Epidermal melanocyte (primary cell): ENCODE measurements around the gene VAMP5.
"Not testable (repeated sequence)": the region's sequence is repeated elsewhere in the genome, so short reads cannot be mapped to it uniquely, and the experiment has no call there.

Source experiments
- DNase-seq: peaks from one replicate; pipeline ENCODE4 v3.0.0; 2011; ENCODE audit warnings: low spot score; ENCODE audit not compliant: insufficient read length

The VAMP5 gene, protein sequence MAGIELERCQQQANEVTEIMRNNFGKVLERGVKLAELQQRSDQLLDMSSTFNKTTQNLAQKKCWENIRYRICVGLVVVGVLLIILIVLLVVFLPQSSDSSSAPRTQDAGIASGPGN

DNA sequence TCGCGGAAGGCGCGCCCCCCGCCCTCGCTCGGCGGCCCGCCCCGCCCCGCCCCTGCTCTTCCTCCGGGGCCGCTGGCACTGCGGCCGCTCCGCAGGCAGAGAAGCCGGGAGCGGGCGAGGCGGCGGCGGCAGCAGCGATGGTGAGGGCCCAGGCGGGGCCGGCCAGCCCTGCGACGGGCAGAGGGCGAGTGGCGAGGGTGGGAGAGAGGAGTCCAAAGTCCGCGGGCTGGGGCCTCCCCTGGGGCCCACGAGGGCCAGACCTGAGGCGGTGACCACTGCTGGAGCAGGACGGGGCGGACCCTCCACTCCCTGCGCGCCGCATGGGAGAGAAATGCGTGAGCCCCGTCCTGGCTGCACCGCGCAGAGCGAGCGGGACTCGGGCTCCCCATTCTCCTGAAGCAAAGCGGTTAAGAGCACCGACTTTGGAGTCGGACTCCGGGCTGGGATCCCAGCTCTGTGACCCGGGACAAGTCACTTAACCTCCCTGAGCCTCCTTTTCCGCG, at the start of gene VAMP5:
VAMP5 (plus strand) TSS at position 78 of the 503 bp plus-strand sequence; CDS start at position 138, 60 bp downstream.
- no peak for DNase-seq

DNA sequence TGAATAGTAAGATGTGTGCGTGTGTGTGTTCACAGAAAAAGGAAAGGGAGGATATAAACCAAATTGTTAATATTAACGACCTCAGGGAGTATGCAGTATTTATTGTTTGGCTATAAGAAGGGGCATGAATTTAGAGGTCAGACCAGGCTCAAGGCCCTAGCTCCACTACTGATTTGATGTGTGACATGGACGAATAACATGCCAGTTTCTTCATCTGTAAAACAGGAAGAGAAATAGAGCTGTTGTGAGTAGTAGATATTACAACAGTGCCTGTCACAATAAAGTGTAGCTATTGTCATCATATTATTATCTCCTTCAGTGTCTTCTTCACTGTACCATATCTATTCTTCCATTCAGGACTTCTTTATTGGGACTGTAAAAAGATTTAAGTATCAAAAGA, 49.4 kb upstream of the VAMP5 start:
- no peak for DNase-seq

DNA sequence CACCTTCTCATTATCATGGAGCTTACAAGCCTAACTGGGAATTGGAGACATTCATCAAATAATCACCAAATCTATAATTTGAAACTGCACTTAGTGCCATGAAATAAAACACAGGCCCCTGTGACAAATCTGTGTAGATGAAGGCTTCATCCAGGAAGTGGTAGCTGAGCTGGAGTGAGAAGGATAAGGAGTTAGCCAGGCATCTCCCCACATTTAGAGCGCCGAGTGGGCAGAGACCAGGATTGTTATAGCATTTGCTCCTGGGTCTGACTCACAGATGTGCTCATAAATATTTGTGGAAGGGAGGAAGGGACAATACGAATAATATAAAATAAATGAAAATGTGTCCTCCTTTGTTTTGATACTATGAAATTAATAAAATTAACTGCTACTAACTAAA, 47.8 kb upstream of the VAMP5 start:
- no peak for DNase-seq

DNA sequence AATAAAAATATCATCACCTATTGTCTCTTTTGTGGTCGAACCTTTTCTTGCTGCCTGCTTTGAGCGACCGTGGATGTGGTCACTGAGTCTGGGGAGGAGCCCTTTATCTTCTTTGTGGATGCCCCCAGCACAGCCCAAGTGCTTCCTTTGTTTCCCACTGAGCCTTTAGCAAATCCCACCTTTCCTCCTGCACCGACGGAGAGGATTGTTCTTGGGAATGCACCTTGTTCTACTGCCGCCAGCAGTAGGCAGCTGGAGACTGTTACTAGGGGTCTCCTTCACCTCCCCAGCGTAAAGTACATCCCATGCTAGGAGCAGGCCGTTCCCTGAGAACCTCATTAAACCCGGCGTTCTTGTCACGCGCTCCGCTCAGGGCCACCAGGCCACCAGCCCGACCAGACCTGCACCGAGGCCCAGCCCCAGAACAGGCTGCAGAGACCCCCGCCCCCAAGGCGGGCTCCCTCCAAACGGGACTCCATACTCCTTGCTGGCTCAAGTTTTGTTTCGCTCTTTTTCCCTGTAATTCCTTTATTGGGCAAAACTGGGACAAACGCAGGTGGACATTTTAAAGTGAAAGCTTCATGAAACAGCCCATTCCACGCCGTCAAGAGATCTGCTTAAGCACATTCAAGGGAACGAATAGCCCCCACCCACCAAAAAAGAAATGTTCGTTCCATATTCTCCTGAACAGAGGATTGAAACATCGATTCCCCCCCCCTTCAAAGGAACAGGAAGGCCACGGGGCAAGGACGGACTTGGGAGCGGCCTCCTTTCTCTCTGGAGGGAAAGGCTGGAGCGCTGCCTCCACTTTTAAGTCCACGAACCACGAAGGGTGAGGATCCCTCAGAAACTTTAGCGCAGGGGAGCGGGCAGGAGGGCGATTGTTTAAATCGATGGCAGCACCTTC, 46.4 kb upstream of the VAMP5 start:
- no peak for DNase-seq

DNA sequence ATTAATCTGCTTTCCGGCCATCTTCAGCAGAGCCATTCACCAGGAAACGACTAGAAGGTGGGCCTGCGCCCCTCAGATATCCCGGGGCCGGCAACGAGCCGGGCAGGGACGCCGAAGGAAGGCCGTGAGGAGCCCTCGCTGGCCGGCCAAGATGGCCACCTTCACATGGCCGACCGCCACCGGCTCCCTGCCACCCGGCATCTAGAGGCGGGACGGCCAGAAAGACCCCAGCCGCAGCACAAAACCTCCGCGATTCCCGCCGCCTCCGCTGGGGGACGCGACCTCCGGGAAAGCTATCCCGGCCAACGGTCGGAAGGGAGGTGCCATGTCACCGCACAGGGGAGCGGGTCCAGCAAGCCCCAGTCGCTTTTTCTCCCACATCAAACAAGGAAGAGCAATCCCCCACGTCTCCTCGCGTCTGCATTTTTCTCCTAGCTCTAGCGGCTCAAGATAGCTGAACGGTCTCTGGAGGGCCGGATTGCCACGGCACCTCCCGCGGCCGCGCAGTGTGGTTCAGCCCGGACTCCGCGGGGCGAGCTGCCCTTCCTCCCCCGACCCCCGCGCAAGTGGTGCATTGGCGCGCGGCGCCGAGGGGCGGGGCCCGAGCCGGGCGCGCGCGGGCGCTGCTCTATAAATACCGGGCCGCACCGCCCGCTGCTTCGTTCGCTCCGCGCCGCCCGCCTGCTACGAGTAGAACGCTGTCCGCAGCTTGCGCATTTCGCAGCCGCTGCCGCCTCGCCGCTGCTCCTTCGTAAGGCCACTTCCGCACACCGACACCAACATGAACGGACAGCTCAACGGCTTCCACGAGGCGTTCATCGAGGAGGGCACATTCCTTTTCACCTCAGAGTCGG, 45.5 kb upstream of the VAMP5 start, which contains the start of gene MAT2A:
MAT2A (plus strand) TSS at position 662 of the 854 bp plus-strand sequence; CDS start at position 782, 120 bp downstream.
- DNase-seq = peak; percentile 70

DNA sequence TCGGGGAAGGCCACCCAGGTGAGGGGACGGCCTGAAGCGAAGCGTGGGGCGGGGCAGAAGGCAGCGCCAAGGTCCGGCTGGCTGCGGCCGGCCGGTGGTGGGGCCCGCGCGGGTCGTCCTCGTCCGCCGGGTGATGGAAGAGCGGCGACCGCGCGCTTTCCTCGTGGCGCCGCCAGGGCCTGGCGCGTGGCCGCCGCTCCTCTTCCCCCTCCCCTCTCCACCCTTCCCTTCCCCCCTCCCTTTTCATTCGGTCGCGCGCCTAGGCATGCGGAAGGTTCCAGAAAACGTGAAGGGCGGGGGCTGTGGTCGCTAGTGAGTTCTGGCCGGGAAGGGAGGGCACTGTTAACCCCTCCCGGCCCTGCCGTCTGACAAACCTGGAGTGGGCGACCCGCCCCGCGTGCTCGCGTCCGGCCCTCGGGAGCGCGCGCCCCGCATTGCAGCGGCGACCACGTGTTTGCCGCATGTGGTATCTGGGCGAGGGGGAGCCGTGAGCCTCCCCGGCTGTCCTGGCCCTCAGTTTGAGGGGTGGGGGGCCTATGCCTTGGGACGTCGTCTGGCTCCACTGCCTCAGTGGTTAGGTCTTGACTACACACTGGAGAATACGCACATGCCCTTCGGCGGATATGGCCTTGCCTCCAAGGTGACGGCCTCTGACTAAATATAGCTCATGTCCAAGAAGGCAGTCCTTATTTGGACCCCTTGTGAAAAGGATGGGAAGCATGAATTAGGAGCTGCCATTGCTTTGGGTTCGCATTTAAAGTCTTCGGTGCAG, 44.7 kb upstream of the VAMP5 start:
- no peak for DNase-seq

DNA sequence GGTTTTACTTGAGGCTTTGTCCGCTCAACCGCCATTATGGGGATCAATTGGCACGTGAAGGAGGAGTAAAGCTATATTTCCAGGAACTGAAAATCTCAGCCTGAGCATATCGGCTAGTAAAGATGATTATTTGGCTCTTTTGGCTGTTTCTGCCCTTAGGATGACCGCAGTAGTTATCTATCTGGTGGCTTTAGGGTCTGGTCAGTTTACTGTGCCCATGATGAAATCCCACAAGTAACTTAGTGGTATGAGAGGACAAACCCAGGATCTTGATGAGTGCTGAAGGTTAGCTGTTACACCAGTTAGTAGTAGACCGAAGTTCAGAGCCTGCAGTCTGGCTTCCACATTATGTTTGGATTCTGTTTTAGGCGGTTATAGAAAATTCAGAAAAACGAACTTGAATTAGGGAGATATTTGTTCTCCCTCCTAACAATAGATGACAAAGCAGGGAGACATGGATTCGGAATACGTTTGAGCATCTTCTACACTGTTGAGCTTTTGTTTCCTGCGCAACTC, 44.0 kb upstream of the VAMP5 start:
- DNase-seq = no peak

DNA sequence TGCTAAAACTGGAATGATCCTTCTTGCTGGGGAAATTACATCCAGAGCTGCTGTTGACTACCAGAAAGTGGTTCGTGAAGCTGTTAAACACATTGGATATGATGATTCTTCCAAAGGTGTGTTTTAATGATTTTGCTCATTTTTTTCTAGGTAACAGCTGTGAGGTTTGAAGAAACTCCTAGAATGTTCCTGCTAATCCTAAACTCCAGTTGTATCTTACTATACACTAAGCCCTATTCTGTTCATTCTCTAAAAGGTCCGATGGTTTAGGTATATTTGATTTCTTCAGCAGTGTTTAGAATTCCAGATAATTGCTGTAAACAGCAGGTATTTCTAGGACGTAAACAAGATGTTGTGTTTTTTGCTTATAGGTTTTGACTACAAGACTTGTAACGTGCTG, 43.0 kb upstream of the VAMP5 start:
- DNase-seq = no peak

DNA sequence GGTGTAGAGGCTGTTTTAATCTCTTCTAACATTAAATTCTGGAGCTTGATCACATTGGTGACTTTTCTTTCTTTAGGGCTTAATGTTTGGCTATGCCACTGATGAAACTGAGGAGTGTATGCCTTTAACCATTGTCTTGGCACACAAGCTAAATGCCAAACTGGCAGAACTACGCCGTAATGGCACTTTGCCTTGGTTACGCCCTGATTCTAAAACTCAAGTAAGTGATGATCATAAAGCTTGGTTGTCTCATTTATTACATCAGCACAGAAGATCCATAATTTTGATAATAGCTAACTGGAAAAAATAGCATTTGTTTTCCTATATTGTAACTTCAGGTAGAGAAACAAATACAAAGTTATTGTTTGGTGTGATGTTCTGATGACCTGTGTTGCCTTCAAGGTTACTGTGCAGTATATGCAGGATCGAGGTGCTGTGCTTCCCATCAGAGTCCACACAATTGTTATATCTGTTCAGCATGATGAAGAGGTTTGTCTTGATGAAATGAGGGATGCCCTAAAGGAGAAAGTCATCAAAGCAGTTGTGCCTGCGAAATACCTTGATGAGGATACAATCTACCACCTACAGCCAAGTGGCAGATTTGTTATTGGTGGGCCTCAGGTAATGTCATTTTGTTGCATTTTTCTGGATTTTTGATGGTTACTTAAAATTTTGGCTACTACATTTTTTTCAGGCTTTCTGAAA, 42.3 kb upstream of the VAMP5 start:
- DNase-seq = no peak

DNA sequence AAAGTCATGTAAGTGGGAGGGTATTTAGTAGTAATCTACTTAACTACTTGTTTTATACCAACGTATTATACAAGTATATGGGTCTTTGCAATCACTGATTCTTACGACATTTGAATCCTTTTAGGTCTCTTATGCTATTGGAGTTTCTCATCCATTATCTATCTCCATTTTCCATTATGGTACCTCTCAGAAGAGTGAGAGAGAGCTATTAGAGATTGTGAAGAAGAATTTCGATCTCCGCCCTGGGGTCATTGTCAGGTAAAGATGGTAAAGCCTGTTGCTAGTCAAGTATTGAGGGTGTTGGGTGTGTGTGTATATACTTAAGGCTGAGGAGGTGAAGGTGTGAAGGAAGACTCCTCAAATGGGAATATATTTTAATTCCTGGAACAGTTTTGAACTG, 41.5 kb upstream of the VAMP5 start:
- no peak for DNase-seq

DNA sequence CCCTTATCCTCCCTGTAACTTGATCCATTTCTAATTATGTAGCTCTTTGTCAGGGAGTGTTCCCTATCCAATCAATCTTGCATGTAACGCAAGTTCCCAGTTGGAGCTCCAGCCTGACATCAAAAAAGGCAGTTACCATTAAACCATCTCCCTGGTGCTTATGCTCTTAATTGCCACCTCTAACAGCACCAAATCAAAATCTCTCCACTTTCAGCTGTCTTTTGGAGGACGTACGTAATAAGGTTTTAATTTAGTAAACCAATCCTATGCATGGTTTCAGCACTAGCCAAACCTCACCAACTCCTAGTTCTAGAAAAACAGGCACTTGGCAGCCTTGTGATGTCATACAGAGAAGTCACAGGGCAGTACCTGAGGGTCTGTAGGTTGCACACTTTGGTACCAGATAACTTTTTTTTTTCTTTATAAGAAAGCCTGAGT, 40.0 kb upstream of the VAMP5 start:
- DNase-seq = not testable (repeated sequence)

DNA sequence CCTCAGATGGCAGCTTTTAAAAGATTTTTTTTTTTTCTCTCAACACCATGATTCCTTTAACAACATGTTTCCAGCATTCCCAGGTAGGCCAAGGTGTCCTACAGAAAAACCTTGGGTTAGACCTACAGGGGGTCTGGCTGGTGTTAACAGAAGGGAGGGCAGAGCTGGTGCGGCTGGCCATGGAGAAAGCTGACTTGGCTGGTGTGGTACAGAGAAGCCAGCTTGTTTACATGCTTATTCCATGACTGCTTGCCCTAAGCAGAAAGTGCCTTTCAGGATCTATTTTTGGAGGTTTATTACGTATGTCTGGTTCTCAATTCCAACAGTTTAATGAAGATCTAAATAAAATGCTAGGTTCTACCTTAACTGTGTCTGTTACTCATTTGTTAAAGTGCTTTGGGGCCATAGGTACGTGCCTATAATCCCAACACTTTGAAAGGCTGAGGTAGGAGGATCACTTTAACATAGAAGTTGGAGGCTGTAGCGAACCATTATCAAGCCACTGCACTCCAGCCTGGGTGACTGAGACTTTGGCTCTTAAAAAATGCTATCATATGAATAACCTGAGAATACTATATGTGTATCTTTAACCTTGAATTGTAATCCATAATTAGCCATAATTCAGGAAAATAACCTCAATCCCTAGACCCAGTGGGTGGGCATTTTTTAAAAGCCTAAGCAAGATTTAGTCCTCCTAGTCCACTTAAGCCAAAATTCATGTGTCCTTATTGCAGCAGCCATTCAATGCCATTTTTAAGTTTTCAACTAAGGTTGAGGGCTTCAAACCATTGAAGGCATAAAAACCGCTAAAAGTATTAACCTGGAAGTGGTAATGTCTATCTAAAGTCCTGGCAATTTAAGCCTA, 39.1 kb upstream of the VAMP5 start:
- DNase-seq = not testable (repeated sequence)

DNA sequence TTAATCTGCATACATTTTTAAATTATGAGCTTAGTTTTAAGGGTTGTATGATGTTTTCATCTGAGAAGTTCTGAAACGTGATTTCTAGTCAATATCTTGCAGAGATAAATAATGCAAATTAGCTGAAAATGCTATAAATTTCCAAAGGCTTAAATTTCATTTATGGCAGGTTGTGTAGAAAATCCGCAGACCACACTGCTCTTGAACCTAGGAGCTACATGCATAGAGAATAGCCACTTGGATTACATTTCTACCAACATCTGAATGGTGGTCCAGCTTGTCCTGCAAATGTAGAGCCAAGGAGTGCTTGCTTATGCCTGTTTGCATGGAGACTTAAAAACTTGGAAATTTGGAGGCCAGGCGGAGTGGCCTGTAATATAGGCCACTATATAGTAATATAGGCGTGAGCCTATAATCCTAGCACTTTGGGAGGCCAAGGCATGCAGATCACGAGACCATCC, 38.4 kb upstream of the VAMP5 start:
- no peak for DNase-seq

DNA sequence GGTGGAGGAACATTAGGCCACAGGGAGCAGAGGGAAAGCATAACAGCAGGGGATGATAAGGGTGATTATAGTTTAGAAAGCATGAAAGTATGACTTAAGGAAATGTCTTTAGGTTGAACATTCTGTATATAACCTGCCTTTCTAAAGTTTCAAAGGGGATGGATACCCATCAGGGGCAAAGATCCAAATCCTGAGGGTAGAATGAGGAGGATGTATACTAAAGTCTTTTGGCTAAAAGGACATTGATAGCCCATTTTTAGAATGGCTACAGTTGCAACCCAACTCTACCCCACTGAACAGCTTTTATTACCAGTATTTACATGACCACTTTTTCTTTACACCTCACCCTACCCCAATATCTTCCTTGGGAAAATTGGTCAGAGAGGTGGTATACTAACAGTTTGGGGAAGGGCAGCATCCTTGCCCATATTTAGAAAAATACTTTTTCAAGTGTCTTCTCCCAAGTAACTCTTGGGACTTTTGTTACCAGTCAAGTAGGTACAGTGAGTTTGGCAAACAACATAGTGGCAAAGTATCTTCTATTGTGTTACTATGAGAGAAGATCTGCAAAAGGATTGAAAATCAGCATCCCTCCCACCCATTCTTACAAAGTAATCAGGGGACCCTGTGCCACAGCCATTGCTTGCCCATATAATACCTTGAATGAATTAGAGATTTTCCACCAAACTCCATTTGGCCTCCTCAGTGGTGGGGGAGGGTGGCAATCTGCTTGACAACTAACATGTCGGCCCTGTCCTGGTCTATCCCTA, 37.0 kb upstream of the VAMP5 start:
- no peak for DNase-seq

DNA sequence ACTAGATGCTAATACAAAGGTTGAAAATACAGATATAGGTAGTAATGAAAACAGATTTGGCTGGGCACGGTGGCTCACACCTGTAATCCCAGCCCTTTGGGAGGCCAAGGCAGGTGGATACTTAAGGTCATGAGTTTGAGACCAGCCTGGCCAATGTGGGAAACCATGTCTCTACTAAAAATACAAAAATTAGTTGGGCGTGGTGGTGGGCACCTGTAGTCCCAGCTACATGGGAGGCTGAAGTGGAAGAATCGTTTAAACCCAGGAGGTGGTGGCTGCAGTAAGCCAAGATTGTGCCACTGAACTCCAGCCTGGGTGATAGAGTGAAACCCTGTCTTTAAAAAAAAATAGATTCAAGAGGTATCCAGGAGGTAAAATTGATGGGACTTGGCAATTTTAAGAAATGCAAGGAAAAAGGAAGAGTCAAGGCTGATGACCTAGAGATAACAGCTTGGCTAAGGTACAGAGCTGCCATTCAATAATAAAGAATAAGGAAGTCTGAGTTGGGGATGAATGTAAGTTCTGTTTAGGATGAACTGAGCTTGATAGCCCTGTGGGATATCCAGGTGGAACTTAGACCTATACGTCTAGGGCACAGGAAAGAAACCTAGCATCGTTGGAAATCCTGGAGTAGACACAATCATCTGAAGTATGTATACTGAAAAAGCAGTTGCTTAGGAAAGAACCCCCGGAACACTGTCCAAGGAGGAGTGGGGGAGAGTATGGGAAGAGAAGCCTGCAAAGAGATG, 36.2 kb upstream of the VAMP5 start:
- DNase-seq = no peak

DNA sequence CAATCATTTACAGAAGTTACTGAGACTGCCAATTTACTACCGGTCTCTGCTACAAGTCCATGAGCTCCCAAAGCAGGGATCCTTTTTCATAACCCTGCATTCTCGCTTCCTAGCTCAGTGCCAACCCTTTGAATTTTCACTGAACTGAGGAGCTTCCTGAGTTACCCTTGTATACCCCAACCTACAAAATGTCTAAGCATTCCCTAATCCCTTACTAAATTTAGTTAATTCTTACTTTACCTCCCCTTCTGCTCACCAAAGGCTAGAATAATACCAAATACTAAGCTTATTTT, 35.7 kb upstream of the VAMP5 start:
- no peak for DNase-seq

DNA sequence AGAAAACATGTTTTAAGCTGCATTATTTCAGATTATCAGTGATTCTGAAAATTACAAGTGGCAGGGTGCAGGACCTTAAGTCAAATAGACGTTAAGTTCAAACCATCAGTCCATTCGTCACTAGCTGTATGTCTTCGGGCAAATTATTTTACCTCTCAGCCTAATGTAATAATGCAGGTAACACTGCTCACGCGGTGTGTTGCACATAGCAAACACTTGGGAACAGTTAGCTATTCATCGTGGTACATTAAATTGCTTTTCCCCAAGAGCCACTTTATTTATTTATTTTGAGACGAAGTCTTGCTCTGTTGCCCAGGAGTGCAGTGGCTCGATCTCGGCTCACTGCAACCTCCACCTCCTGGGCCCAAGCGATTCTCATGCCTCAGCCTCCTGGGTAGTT, 35.1 kb upstream of the VAMP5 start:
- no peak for DNase-seq

DNA sequence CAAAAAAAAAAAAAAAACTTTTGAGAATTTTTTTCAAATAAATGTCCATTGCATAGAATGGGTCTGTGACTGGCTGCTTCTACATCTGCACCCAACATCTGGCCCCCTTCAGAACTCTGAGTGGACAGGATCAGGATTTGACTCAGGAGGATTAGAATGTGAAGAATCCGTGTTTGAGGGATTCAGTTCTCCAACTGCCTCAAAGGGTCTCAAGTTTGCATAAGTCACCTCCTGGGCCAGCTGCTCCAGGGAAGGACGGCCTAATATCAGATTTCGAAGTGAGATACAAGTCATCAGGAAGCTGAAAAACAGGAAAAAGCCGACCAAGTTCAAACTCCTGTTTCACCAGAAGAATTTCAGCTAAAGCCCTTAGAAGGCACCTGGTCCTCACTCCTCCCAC, 34.4 kb upstream of the VAMP5 start:
- DNase-seq = peak; percentile 49
